Mesenchymal stem cell (in vitro differentiated cells and primary cell): ENCODE measurements around the gene GLB1L3.

Experiments used
- DNase-seq: peaks from one replicate; pipeline ENCODE4 v3.0.0-alpha.2; 2013
- H2AFZ ChIP-seq: one replicate; pipeline ENCODE4 v1.6.1; 2013; ENCODE audit warnings: low read depth, mild to moderate bottlenecking, control low read depth, inconsistent platforms, low read length, moderate library complexity
- H2AK5ac ChIP-seq: 2 replicates; pipeline ENCODE4 v1.6.1; 2013; ENCODE audit warnings: low read length, moderate library complexity, mild to moderate bottlenecking, inconsistent platforms; ENCODE audit not compliant: severe bottlenecking
- H2BK120ac ChIP-seq: one replicate; pipeline ENCODE4 v1.6.1; 2013; ENCODE audit warnings: low read depth, mild to moderate bottlenecking, inconsistent platforms, low read length, moderate library complexity
- H2BK12ac ChIP-seq, 2 experiments: one replicate each; pipeline ENCODE4 v1.6.1; 2013; ENCODE audit warnings: inconsistent platforms in 2 of 2, low read length in 2 of 2, mild to moderate bottlenecking in 2 of 2, moderate library complexity in 2 of 2, control low read depth in 1 of 2
- H2BK15ac ChIP-seq: one replicate; pipeline ENCODE4 v1.6.1; 2013; ENCODE audit warnings: mild to moderate bottlenecking, low read depth, inconsistent platforms; ENCODE audit not compliant: poor library complexity, severe bottlenecking
- H2BK5ac ChIP-seq: 2 replicates; pipeline ENCODE4 v1.6.1; 2013; ENCODE audit warnings: low read depth, mild to moderate bottlenecking, low read length, control low read depth, inconsistent platforms; ENCODE audit not compliant: poor library complexity, severe bottlenecking
- H3K14ac ChIP-seq, 2 experiments: one replicate each; pipeline ENCODE4 v1.6.1; 2013; ENCODE audit warnings: inconsistent platforms in 2 of 2, low read length in 2 of 2, control low read depth in 1 of 2, mild to moderate bottlenecking in 1 of 2, moderate library complexity in 1 of 2
- H3K18ac ChIP-seq, 2 experiments: one replicate each; pipeline ENCODE4 v1.6.1; 2013; ENCODE audit warnings: inconsistent platforms in 2 of 2, low read length in 2 of 2, control low read depth in 1 of 2, low read depth in 1 of 2, mild to moderate bottlenecking in 1 of 2
- H3K23ac ChIP-seq, 2 experiments: one replicate each; pipeline ENCODE4 v1.6.1; 2013; ENCODE audit warnings: inconsistent platforms in 2 of 2, low read length in 2 of 2, mild to moderate bottlenecking in 2 of 2, moderate library complexity in 2 of 2, control low read depth in 1 of 2
- H3K27ac ChIP-seq: 2 replicates; pipeline ENCODE4 v1.5.1; 2013; ENCODE audit warnings: mild to moderate bottlenecking, moderate library complexity, low read length, control low read depth, inconsistent platforms; ENCODE audit not compliant: poor library complexity, severe bottlenecking
- H3K27me3 ChIP-seq, 2 experiments: 2 replicates each; pipeline versions ENCODE4 v1.6.1 to v1.7.0; 2013; ENCODE audit warnings: low read length in 2 of 2, mild to moderate bottlenecking in 2 of 2, moderate library complexity in 2 of 2, control low read depth in 1 of 2, inconsistent platforms in 1 of 2; ENCODE audit not compliant: control insufficient read depth in 1 of 2, insufficient read depth in 1 of 2
- H3K36me3 ChIP-seq, 2 experiments: 2 replicates each; pipeline versions ENCODE4 v1.6.1 to v1.7.0; 2013; ENCODE audit warnings: low read length in 2 of 2, control low read depth in 1 of 2, inconsistent platforms in 1 of 2, low read depth in 1 of 2, mild to moderate bottlenecking in 1 of 2; ENCODE audit not compliant: insufficient read depth in 2 of 2, control insufficient read depth in 1 of 2
- H3K4ac ChIP-seq, 2 experiments: one replicate each; pipeline ENCODE4 v1.6.1; 2013; ENCODE audit warnings: inconsistent platforms in 2 of 2, low read length in 2 of 2, mild to moderate bottlenecking in 2 of 2, moderate library complexity in 2 of 2, control low read depth in 1 of 2, low read depth in 1 of 2
- H3K4me1 ChIP-seq: 2 replicates; pipeline ENCODE4 v1.6.1; 2013; ENCODE audit warnings: low read depth, low read length, control low read depth; ENCODE audit not compliant: control insufficient read depth, insufficient read depth
- H3K4me2 ChIP-seq: 2 replicates; pipeline ENCODE4 v1.6.1; 2013; ENCODE audit warnings: low read length, mild to moderate bottlenecking, inconsistent platforms; ENCODE audit not compliant: poor library complexity, severe bottlenecking
- H3K4me3 ChIP-seq, 2 experiments: 2 replicates each; pipeline versions ENCODE4 v1.5.1 to v1.7.0; 2013; ENCODE audit warnings: low read length in 2 of 2, mild to moderate bottlenecking in 2 of 2, control low read depth in 1 of 2, low read depth in 1 of 2; ENCODE audit not compliant: insufficient read depth in 1 of 2
- H3K79me1 ChIP-seq: replicated peaks from 2 replicates; pipeline ENCODE4 v1.6.1; 2013; ENCODE audit warnings: mild to moderate bottlenecking, control low read depth, low read length, inconsistent platforms; ENCODE audit not compliant: poor library complexity, severe bottlenecking
- H3K9ac ChIP-seq: 2 replicates; pipeline ENCODE4 v1.7.0; 2013; ENCODE audit warnings: mild to moderate bottlenecking, low read length, moderate library complexity
- H3K9me3 ChIP-seq: 2 replicates; pipeline ENCODE4 v1.7.0; 2013; ENCODE audit warnings: mild to moderate bottlenecking, low read length; ENCODE audit not compliant: control insufficient read depth
- H4K8ac ChIP-seq: one replicate; pipeline ENCODE4 v1.6.1; 2013; ENCODE audit warnings: inconsistent platforms, mild to moderate bottlenecking, low read length, moderate library complexity
- H4K91ac ChIP-seq: one replicate; pipeline ENCODE4 v1.6.1; 2013; ENCODE audit warnings: mild to moderate bottlenecking, low read length, inconsistent platforms
- WGBS: methylation state at CpG from one replicate; pipeline ENCODE4 v1.1.7; 2013; ENCODE audit warnings: mixed read lengths; 5-methylcytosine and 5-hydroxymethylcytosine counted together

GLB1L3 gene

DNA sequence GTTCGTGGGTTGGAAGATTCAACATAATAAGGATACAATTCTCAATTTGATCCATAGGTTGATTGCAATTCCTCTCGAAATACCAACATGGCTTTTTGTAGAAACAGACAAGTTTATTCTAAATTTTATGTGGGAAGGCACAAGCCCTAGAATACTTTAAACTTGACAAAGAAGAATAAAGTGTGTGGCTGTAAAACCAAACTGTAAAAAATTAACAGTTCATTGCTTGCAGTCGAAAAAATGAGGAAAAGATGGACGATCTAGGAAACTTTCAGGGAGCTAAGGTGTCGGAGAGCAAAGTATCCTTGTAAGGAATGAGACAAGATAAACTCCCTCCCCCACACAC is 1.0 kb upstream of the GLB1L3 start:
- H3K14ac ChIP-seq, result no peak overlapping the region
- H2BK5ac ChIP-seq, result no peak overlapping the region
- no peak overlapping the region for H2AFZ ChIP-seq
- H3K4me1 ChIP-seq, result peaks cover 17% of the 10 kb centered on the region
- H3K36me3 ChIP-seq, result no peaks in the 10 kb centered on the region
- H2BK12ac ChIP-seq, result no peak overlapping the region
- H3K23ac ChIP-seq, result no peak overlapping the region
- no peak overlapping the region for H4K8ac ChIP-seq
- no peak overlapping the region for H3K4me2 ChIP-seq
- no peak overlapping the region for H3K18ac ChIP-seq
- no peak overlapping the region for H2BK120ac ChIP-seq
- no peak overlapping the region for H3K4ac ChIP-seq
- no peak overlapping the region for H2AK5ac ChIP-seq
- H3K27ac ChIP-seq, result no peak overlapping the region
- no peak overlapping the region for H2BK15ac ChIP-seq
- no peak overlapping the region for H3K4me3 ChIP-seq
- no peaks in the 10 kb centered on the region for H3K9me3 ChIP-seq
- no peak for DNase-seq
- WGBS, result no CpG with 5 or more reads among the region's 5 CpGs
- no peak overlapping the region for H4K91ac ChIP-seq
- peaks cover 73 to 88% of the 10 kb centered on the region in 2 experiments for H3K27me3 ChIP-seq
- H3K79me1 ChIP-seq, result no peaks in the 10 kb centered on the region
- no peak overlapping the region for H3K9ac ChIP-seq

DNA sequence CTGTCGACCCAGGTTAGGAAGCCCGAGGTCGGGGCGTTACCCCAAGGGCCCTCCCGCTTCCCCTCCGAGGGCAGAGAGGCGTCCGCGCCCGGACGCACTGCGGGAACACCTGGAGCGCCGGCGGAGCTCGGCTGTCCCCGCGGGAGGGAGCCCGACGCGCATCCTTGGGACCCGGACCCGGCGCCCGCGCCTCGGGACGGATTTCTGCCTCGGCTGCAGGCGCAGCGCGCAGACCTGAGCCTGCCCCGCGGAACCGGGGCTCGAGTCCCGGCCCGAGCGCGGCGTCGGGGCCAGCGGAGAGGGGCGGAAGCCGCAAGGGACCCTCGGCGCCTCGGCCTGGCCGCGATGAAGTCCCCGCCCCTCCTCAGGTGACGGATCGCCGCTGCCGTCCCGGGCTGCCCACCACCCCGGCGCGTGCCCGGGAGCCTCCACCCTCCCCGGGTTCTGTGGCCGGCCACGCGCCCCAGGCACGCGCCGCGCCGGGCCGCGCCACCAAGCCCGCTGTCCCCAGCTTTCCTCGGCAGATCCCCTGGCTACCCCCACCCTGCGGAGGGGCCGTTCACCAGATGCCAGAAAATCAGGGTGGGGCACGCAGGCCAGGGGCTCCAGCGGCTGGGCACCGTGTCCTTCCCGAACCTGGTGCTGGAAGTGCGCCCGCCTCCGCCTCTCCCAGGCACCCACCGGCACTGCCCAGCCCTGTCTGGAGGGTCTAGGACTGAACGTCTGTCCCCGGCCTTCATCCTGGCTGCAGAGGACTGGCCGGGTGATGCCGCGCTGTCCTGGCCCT is 410 bp downstream of the GLB1L3 start:
- H3K9me3 ChIP-seq, result no peaks in the 10 kb centered on the region
- H4K8ac ChIP-seq, result no peak overlapping the region
- H2AK5ac ChIP-seq, result no peak overlapping the region
- no peak overlapping the region for H3K4ac ChIP-seq
- H3K9ac ChIP-seq, result no peak overlapping the region
- H3K4me2 ChIP-seq, result peak overlapping the region; percentile 98
- peak overlapping the region; percentile 47 to 55 for H3K4me3 ChIP-seq
- H3K4me1 ChIP-seq, result peaks cover 17% of the 10 kb centered on the region
- no peaks in the 10 kb centered on the region for H3K36me3 ChIP-seq
- H2BK5ac ChIP-seq, result no peak overlapping the region
- no peak overlapping the region for H2BK120ac ChIP-seq
- H3K14ac ChIP-seq, result peak overlapping the region in 1 of 2 experiments; percentile 20
- H2BK15ac ChIP-seq, result no peak overlapping the region
- H3K79me1 ChIP-seq, result no peaks in the 10 kb centered on the region
- DNase-seq, result no peak
- H3K23ac ChIP-seq, result no peak overlapping the region
- H3K27ac ChIP-seq, result no peak overlapping the region
- peak overlapping the region; percentile 39 for H2AFZ ChIP-seq
- H4K91ac ChIP-seq, result no peak overlapping the region
- H3K27me3 ChIP-seq, result peaks cover 62 to 81% of the 10 kb centered on the region in 2 experiments
- no peak overlapping the region for H3K18ac ChIP-seq
- H2BK12ac ChIP-seq, result no peak overlapping the region
- 1% methylated on average over 57 of the region's 88 CpGs for WGBS

DNA sequence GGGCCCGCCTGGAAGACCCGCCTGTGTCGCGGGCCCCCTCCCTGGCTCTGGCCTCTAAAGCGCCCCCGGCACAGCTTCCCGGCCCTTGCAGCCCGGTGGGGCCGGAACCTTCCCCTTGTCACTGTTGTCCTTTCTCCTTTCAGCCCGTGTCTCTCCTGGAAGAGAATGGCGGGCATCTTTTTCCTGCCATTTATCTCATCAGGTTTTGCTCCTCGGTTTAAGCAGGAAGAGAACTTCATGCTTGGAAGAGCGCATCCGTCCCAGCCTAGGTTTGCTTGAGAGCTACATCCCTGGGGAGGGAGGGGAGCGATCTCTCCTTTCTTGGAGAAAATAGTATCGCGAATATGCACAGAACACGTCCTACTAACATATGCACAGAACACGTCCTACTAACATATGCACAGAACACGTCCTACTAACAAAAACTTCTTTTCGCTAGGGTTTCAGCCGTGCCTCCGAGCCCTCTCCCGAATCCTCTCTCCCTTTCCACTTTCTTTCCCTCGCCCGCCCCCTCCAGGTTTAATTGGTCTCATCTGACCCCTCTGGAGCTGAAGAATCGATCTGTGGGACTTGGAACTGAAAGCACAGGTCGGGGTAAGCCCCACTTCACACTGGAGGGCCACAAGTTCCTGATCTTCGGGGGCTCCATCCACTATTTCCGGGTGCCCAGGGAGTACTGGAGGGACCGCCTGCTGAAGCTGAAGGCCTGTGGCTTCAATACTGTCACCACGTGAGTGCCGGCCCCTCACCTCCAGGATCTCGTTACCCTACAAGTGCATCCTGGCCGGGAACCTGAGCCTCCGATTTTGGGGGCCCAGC is 1.2 kb downstream of the GLB1L3 start:
- peaks cover 54 to 73% of the 10 kb centered on the region in 2 experiments for H3K27me3 ChIP-seq
- peak overlapping the region in 1 of 2 experiments; percentile 77 for H3K23ac ChIP-seq
- peak overlapping the region; percentile 98 for H3K4me2 ChIP-seq
- H3K4me1 ChIP-seq, result peaks cover 17% of the 10 kb centered on the region
- H2BK12ac ChIP-seq, result no peak overlapping the region
- H4K8ac ChIP-seq, result no peak overlapping the region
- no peak overlapping the region for H3K4ac ChIP-seq
- no peak overlapping the region for H3K14ac ChIP-seq
- no peak overlapping the region for H3K27ac ChIP-seq
- WGBS, result 19% methylated on average over 36 of the region's 36 CpGs
- no peak overlapping the region for H4K91ac ChIP-seq
- no peaks in the 10 kb centered on the region for H3K9me3 ChIP-seq
- no peaks in the 10 kb centered on the region for H3K79me1 ChIP-seq
- H2BK5ac ChIP-seq, result no peak overlapping the region
- no peak overlapping the region for H2BK15ac ChIP-seq
- no peak overlapping the region for H2AFZ ChIP-seq
- H2AK5ac ChIP-seq, result no peak overlapping the region
- no peak overlapping the region for H2BK120ac ChIP-seq
- no peaks in the 10 kb centered on the region for H3K36me3 ChIP-seq
- H3K4me3 ChIP-seq, result peak overlapping the region in 1 of 2 experiments; percentile 41
- H3K18ac ChIP-seq, result no peak overlapping the region
- H3K9ac ChIP-seq, result no peak overlapping the region
- DNase-seq, result no peak

GRCh38 chr11:134278356-134278755 is 2.2 kb downstream of the GLB1L3 start:
- no peak overlapping the region for H3K18ac ChIP-seq
- no peaks in the 10 kb centered on the region for H3K36me3 ChIP-seq
- no peak overlapping the region for H3K4me3 ChIP-seq

More at GRCh38 chr11:134278356-134278755, 2.2 kb downstream of the GLB1L3 start:
- H3K9ac ChIP-seq, result no peak overlapping the region
- no peak overlapping the region for H2BK15ac ChIP-seq
- no peak overlapping the region for H4K91ac ChIP-seq
- DNase-seq, result no peak
- no peak overlapping the region for H3K4ac ChIP-seq
- H2BK5ac ChIP-seq, result no peak overlapping the region
- no peak overlapping the region for H3K4me2 ChIP-seq
- H2BK120ac ChIP-seq, result no peak overlapping the region
- H3K9me3 ChIP-seq, result no peaks in the 10 kb centered on the region
- H3K27ac ChIP-seq, result no peak overlapping the region
- WGBS, result 81% methylated on average over 4 of the region's 4 CpGs
- no peak overlapping the region for H2BK12ac ChIP-seq
- peaks cover 17% of the 10 kb centered on the region for H3K4me1 ChIP-seq
- H2AFZ ChIP-seq, result no peak overlapping the region
- no peaks in the 10 kb centered on the region for H3K79me1 ChIP-seq
- H3K14ac ChIP-seq, result no peak overlapping the region
- H3K27me3 ChIP-seq, result peaks cover 45 to 63% of the 10 kb centered on the region in 2 experiments
- no peak overlapping the region for H4K8ac ChIP-seq
- H3K23ac ChIP-seq, result no peak overlapping the region
- H2AK5ac ChIP-seq, result no peak overlapping the region
